H9 (cell line): ENCODE measurements around the gene MYNN. TPM values are rescaled to one million over a fixed set of nuclear protein-coding genes. Genes with fewer than 3 reads are reported as not detected.

ENCODE experiments used
- DNase-seq: peaks from one replicate; pipeline ENCODE4 v3.0.0-alpha.2; 2017
- H2AFZ ChIP-seq: one replicate; pipeline ENCODE4 v1.6.1; 2013; ENCODE audit warnings: mild to moderate bottlenecking, low read length, control low read depth, moderate library complexity
- H2AK5ac ChIP-seq: 2 replicates; pipeline ENCODE4 v1.6.1; 2013; ENCODE audit warnings: low read length, control low read depth, mixed read lengths; ENCODE audit not compliant: insufficient read length
- H2BK120ac ChIP-seq: one replicate; pipeline ENCODE4 v1.6.1; 2013; ENCODE audit warnings: low read depth, mild to moderate bottlenecking, low read length, control low read depth, inconsistent platforms; ENCODE audit not compliant: poor library complexity, severe bottlenecking
- H2BK12ac ChIP-seq: 2 replicates; pipeline ENCODE4 v1.6.1; 2013; ENCODE audit warnings: low read length, control low read depth, mixed read lengths, low read depth; ENCODE audit not compliant: insufficient read length
- H2BK15ac ChIP-seq: 2 replicates; pipeline ENCODE4 v1.6.1; 2013; ENCODE audit warnings: low read depth, low read length, control low read depth
- H2BK20ac ChIP-seq: one replicate; pipeline ENCODE4 v1.6.1; 2013; ENCODE audit warnings: low read depth, mild to moderate bottlenecking, low read length, control low read depth, inconsistent platforms; ENCODE audit not compliant: poor library complexity, severe bottlenecking
- H2BK5ac ChIP-seq: 2 replicates; pipeline ENCODE4 v1.6.1; 2013; ENCODE audit warnings: low read length, control low read depth, mixed read lengths; ENCODE audit not compliant: insufficient read length
- H3K14ac ChIP-seq: 2 replicates; pipeline ENCODE4 v1.6.1; 2013; ENCODE audit warnings: low read length, control low read depth; ENCODE audit not compliant: insufficient read depth
- H3K18ac ChIP-seq: 2 replicates; pipeline ENCODE4 v1.6.1; 2013; ENCODE audit warnings: low read depth, mild to moderate bottlenecking, mixed read lengths, low read length, control low read depth; ENCODE audit not compliant: insufficient read length
- H3K23ac ChIP-seq: 2 replicates; pipeline ENCODE4 v1.6.1; 2013; ENCODE audit warnings: low read length, control low read depth, mixed read lengths, low read depth; ENCODE audit not compliant: insufficient read length
- H3K23me2 ChIP-seq: 2 replicates; pipeline ENCODE4 v1.6.1; 2013; ENCODE audit warnings: low read depth, mild to moderate bottlenecking, mixed read lengths, low read length, control low read depth; ENCODE audit not compliant: insufficient read length, poor library complexity, severe bottlenecking
- H3K27ac ChIP-seq: 2 replicates; pipeline ENCODE4 v1.5.1; 2013; ENCODE audit warnings: low read length, control low read depth, mixed read lengths, low read depth; ENCODE audit not compliant: insufficient read length
- H3K27me3 ChIP-seq: 2 replicates; pipeline ENCODE4 v1.6.1; 2013; ENCODE audit warnings: low read length, control low read depth, inconsistent platforms; ENCODE audit not compliant: insufficient read depth
- H3K4ac ChIP-seq: 2 replicates; pipeline ENCODE4 v1.6.1; 2013; ENCODE audit warnings: low read depth, mild to moderate bottlenecking, control low read depth, inconsistent platforms, low read length, moderate library complexity
- H3K4me1 ChIP-seq: 2 replicates; pipeline ENCODE4 v1.6.1; 2013; ENCODE audit warnings: low read length, control low read depth, inconsistent platforms; ENCODE audit not compliant: insufficient read depth
- H3K4me2 ChIP-seq: 2 replicates; pipeline ENCODE4 v1.6.1; 2013; ENCODE audit warnings: low read length, control low read depth, mixed read lengths; ENCODE audit not compliant: insufficient read length, insufficient read depth
- H3K56ac ChIP-seq: 2 replicates; pipeline ENCODE4 v1.6.1; 2013; ENCODE audit warnings: low read depth, mild to moderate bottlenecking, mixed read lengths, low read length, control low read depth; ENCODE audit not compliant: insufficient read length
- H3K79me1 ChIP-seq: 2 replicates; pipeline ENCODE4 v1.6.1; 2013; ENCODE audit warnings: low read depth, mild to moderate bottlenecking, moderate library complexity, low read length, control low read depth, inconsistent platforms; ENCODE audit not compliant: insufficient read depth, poor library complexity, severe bottlenecking
- H3K79me2 ChIP-seq: 2 replicates; pipeline ENCODE4 v1.6.1; 2013; ENCODE audit warnings: low read length, control low read depth, inconsistent platforms; ENCODE audit not compliant: insufficient read depth
- H3K9ac ChIP-seq: 2 replicates; pipeline ENCODE4 v1.6.1; 2013; ENCODE audit warnings: low read length, control low read depth, mixed read lengths; ENCODE audit not compliant: insufficient read length; ENCODE audit errors: extremely low read depth
- H3K9me3 ChIP-seq: one replicate; pipeline ENCODE4 v1.6.1; 2013; ENCODE audit warnings: low read depth, low read length, inconsistent platforms; ENCODE audit not compliant: control insufficient read depth
- H3T11ph ChIP-seq: one replicate; pipeline ENCODE4 v1.6.1; 2013; ENCODE audit warnings: mild to moderate bottlenecking, low read length, control low read depth, inconsistent platforms
- H4K20me1 ChIP-seq: one replicate; pipeline ENCODE4 v1.6.1; 2013; ENCODE audit not compliant: control insufficient read depth, insufficient read length, insufficient read depth
- H4K5ac ChIP-seq: 2 replicates; pipeline ENCODE4 v1.6.1; 2013; ENCODE audit warnings: low read depth, mild to moderate bottlenecking, mixed read lengths, low read length, control low read depth; ENCODE audit not compliant: insufficient read length
- H4K8ac ChIP-seq: replicated peaks from 2 replicates; pipeline ENCODE4 v1.6.1; 2013; ENCODE audit warnings: low read length, control low read depth, mixed read lengths, low read depth; ENCODE audit not compliant: insufficient read length
- H4K91ac ChIP-seq: 2 replicates; pipeline ENCODE4 v1.6.1; 2013; ENCODE audit warnings: low read depth, mild to moderate bottlenecking, moderate library complexity, mixed read lengths, low read length, control low read depth; ENCODE audit not compliant: insufficient read length
- H3K27ac Mint-ChIP-seq, 3 experiments: 2 replicates in 2 of 3; 3 replicates in 1 of 3; pipeline ENCODE4 v1.8.0; 2020 to 2021; ENCODE audit warnings: mixed read lengths in 3 of 3, mild to moderate bottlenecking in 1 of 3, moderate library complexity in 1 of 3
- H3K27me3 Mint-ChIP-seq: 2 replicates; pipeline ENCODE4 v1.8.0; 2021; ENCODE audit warnings: low read depth, mild to moderate bottlenecking, moderate library complexity, mixed read lengths
- H3K36me3 Mint-ChIP-seq, 3 experiments: 2 replicates in 2 of 3; 3 replicates in 1 of 3; pipeline ENCODE4 v1.8.0; 2020 to 2021; ENCODE audit warnings: low read depth in 3 of 3, mixed read lengths in 3 of 3; ENCODE audit not compliant: insufficient read depth in 1 of 3
- H3K4me1 Mint-ChIP-seq, 2 experiments: 2 replicates each; pipeline ENCODE4 v1.8.0; 2020; ENCODE audit warnings: mixed read lengths in 2 of 2
- H3K4me3 Mint-ChIP-seq, 2 experiments: 2 replicates in 1 of 2; 3 replicates in 1 of 2; pipeline ENCODE4 v1.8.0; 2020 to 2021; ENCODE audit warnings: mild to moderate bottlenecking in 2 of 2, mixed read lengths in 2 of 2, moderate library complexity in 1 of 2
- H3K9me3 Mint-ChIP-seq, 2 experiments: 2 replicates in 1 of 2; 3 replicates in 1 of 2; pipeline ENCODE4 v1.8.0; 2020; ENCODE audit warnings: mild to moderate bottlenecking in 2 of 2, mixed read lengths in 2 of 2, moderate library complexity in 1 of 2
- CTCF ChIP-seq: fragments of 200-600 bp; sonication (generic); conservative IDR thresholded peaks from 3 replicates; pipeline ENCODE4 v1.8.0; 2021; ENCODE audit warnings: antibody characterized with exemption, mild to moderate bottlenecking
- WGBS: extraction: QIAGEN DNeasy Blood & Tissue Kit; methylation state at CpG from one replicate; pipeline ENCODE4 v1.1.7; 2013; ENCODE audit warnings: missing lambda C conversion rate, low lambda C conversion rate, mixed read lengths; ENCODE audit not compliant: insufficient read length; ENCODE audit errors: extremely low coverage; 5-methylcytosine and 5-hydroxymethylcytosine counted together
- total RNA-seq: library from RNA; stranded (reverse); gene quantifications from 2 replicates; pipeline ENCODE4 v1.2.1, GENCODE V29; 2021

MYNN gene
- total RNA-seq, 1 experiment from 2014 or later, result 15.9 TPM

DNA sequence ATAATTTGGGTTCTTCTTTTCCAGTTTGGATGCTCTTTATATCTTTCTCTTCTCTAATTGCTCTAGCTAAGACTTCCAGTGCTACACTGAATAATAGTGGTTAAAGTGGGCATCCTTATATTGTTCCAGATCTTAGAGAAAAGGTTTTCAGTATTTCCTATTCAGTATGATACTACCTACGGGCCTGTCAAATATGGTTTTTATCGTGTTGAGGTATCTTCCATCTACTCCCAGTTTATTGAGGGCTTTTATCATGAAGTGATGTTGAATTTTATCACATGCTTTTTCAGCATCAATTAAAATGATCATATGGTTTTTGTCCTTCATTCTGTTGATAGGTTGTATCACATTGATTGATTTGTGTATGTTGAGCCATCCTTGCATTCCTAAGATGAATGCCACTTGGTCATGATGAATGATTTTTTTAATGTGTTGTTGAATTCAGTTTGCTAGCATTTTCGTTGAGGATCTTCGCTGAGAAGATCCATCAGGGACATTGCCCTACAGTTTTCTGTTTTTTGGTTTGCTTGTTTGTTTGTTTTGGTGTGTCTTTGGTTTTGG, 42.5 kb downstream of the MYNN start:
- Histone ChIP-seq H3K27ac (no peak overlapping the region), H3K23ac (no peak overlapping the region), H2BK12ac (no peak overlapping the region), H2BK20ac (no peak overlapping the region), H2BK120ac (no peak overlapping the region), H3K18ac (no peak overlapping the region), H3K79me1 (no peaks in the 10 kb centered on the region), H3K4ac (no peak overlapping the region), H3K14ac (no peak overlapping the region), H4K5ac (no peak overlapping the region), H3K56ac (no peak overlapping the region), H3K79me2 (no peaks in the 10 kb centered on the region), H2BK5ac (no peak overlapping the region), H3K9me3 (no peaks in the 10 kb centered on the region), H3K27me3 (no peaks in the 10 kb centered on the region), H3K9ac (no peak overlapping the region), H2AFZ (no peak overlapping the region), H3K4me2 (no peak overlapping the region), H4K8ac (no peak overlapping the region), H2AK5ac (no peak overlapping the region), H4K20me1 (no peaks in the 10 kb centered on the region), H4K91ac (no peak overlapping the region), H2BK15ac (no peak overlapping the region), H3K23me2 (peaks cover 9% of the 10 kb centered on the region), H3T11ph (no peak overlapping the region), H3K4me1 (no peaks in the 10 kb centered on the region)
- Mint-ChIP-seq H3K27ac (no peak overlapping the region), H3K9me3 (peaks cover 10 to 16% of the 10 kb centered on the region in 2 experiments), H3K4me1 (peaks cover 20 to 28% of the 10 kb centered on the region in 2 experiments), H3K27me3 (peaks cover 29% of the 10 kb centered on the region), H3K4me3 (no peak overlapping the region), H3K36me3 (peaks cover 2 to 14% (median 6%) of the 10 kb centered on the region in 3 experiments; a peak in 5 of 7 replicates)
- no peak for TF ChIP-seq CTCF
- no peak for DNase-seq
- no CpG with 5 or more reads among the region's 4 CpGs for WGBS
